T follicular helper cell (primary cell): ENCODE measurements around the gene FCGR3B.
"Not testable (repeated sequence)": the region's sequence is repeated elsewhere in the genome, so short reads cannot be mapped to it uniquely, and the experiment has no call there.

Source experiments
- DNase-seq: peaks from one replicate; pipeline ENCODE4 v3.0.0-alpha.2; 2020; ENCODE audit warnings: low read depth

The FCGR3B gene

DNA sequence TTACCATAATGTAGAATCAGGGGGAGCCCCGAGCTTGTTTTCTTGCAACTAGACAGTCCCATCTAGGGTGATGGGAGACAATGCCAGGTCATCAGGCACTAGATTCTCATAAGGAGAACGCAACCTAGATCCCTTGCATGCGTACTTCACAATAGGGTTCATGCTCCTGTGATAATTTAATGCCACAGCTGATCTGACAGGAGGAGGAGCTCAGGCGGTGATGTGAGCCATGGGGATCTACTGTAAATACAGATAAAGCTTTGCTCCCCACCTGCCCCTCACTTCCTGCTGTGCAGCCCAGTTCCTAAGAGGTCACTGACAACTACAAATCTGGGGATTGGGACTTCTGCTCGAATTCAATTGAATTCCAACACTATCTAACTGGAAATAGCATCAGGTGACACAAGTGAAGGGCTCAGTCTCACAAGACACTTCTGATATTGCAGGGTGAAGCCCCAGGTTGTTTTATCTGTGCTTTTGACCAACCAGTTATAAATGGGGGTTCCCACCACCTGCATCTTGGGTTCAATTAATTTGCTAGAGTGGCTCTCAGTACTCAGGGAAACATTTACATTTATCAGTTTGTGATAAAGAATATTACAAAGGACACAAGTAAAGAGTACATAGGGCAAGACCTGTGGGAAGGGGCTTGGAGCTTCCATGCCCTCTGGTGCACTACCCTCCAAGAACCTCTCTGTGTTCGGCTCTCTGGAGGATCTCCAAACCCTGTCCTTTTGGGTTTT lies 7.4 kb upstream of the FCGR3B start:
- not testable (repeated sequence) for DNase-seq

DNA sequence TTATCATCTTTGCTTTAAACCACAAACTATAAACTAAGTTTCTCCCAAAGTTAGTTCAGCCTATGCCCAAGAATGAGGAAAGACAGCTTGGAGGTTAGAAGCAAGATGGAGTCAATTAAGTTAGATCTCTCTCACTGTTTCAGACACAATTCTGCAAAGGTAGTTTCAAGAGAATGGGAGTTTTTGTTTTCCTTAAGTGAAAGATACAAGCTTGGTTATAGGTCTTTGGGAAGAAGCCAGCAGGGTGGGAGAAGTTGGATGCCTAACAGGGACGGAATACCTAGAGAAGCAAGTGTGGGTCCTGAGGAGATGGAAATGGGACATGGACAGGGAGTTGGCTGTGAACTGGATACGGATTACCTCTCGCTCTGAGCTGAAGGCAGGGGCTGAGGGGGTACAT lies 6.0 kb upstream of the FCGR3B start:
- DNase-seq = not testable (repeated sequence)

DNA sequence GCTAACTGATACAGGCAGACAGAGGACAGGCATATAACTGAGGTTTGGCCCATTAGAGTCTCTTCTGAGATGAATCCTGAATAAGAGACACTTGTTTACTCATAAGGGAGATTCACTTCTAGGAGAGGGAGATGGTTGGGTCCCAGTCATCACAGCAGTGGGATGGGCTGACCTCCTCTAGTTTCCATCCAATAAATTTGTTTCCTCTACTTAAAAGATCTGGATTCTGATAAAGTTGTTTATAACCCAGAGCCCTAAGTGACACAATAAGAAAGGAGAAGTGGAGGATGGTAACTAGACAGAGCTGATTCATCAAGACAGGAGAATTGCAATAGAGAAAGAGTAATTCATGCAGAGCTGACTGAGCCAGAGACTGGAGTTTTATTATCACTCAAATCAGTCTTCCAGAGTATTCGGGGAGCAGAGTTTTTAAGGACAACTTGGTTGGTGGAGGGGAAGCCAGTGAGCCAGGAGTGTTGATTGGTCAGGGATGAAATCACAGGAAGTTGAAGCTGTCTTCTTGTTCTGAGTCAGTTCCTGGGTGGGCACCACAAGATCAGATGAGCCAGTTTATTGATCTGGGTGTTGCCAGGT lies 5.3 kb upstream of the FCGR3B start:
- DNase-seq = not testable (repeated sequence)

DNA sequence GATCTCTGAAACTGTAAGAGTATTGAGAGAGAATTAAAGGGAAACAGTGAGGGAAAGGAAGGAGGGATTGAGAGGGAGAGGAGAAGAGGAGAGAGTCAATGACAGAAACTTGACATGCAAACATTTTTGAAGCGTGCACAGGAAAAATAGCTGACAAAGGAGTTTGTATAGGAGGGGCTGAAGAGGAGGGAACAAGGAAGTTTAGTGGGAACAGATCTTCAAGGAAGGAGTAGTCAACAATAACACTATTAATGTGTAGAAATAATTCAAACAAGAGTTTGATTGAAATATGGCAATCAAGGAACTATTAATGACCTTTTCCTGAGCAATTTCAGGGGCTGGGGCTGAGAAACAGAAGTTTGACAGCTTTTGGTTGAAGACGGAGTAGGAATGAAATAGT lies 4.0 kb upstream of the FCGR3B start:
- not testable (repeated sequence) for DNase-seq

DNA sequence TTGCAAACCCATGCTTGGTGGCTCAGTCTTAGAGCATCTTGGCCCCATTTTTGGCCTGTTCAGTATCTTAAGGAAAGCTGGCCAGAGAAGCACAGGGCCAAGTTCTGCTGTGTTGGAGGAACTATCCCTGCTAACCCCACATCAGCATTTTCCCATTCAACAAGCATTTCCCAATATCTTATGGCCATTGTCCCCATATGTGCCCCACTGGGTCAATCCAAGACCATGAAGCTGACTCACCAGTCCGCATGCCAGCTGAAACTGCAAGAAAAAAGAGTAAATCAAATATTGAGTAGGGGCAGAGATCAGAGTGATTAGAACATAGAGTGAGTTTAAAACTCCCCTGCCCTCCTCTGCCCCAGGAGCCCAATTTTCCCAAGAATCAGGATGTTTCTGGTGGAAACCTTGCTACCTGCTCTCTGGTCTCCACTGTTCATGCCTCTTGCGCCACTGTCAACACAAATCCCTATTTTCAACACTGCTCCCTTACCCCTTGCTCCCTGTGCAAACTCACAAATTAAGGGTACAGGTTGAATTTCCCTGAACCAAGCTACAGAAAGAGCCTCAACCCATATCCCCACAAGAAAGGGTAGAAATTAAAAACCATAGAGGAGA lies 741 bp downstream of the FCGR3B start:
- not testable (repeated sequence) for DNase-seq

DNA sequence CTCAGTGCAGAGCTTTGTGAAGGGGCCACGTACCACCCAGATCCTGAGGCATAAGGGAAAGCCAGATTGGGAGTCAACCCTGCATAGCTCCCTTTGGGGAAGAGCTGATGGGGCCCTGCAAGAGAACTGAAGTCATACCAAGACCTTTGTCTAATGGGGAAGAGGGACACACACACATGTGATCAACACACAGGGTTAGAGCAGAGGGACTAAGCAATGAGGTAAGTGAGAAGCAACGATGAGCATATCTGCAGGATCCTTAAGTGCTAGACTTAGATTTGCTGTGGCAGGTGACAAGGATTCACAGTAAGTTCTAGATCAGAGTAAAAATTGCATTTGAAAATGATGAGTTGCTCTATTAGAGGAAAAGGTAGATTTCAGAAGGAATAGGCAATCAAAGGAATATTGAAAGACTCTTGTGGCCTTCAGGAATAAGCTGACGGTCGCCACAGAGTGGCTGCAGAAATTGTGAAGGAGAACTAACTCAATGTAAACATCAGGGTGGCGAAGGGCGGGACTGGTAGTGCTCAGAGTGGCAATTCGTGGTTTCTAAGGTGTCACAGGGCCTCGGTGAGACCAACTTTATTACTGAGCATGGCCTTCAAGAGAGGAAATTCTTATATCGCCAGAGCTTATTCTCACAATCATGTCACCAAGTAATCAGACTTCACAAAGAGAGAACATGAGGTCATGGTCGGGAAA lies 4.4 kb downstream of the FCGR3B start:
- not testable (repeated sequence) for DNase-seq

DNA sequence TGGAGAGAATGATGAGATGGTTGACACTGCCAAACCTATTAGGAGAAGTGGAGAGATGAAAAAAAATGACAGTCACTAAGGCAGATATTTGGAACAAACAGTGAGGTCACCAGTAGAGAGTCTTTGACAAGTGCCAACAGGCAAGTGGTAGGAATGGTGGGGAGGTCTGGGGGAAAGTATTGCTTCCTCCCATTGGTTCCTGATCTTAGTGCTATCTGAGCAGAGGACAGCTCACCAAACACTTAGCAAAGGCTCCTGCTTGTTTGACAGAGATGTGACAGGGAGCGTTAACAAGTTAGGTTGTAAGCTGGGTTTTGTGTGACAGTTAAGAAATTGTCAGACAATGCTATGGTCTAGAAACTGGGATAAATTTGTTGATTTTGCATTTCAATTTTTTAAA lies 6.4 kb downstream of the FCGR3B start:
- not testable (repeated sequence) for DNase-seq

DNA sequence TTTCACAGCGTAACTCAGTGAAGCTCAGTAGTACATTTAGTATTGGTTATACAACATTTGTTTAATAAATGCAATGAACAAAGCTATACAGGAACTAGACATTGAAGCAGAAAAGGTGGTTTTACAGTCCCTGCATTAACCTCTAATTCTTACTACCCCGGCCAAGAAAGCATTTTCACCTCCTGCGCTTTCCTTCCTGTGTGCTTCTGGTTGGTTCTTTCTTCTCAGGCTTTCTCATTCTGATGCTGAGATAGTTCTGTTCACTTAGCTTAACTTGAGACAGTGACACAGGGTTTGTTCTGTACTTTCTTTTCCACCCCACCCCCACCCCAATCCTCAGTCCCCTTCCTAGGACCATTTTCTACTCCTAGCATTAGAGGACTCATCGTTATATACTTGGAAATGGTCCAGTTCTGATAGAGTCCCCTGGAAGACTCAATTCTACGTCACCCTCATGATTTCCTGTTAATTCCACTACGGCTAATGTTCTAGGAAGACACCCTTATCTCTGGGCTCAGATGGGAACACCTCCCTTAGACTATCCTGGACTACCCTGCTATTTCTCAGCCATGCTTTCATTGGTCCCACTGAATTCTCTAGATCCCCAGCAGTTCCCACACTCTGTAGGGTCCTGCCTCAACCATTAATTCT lies 7.5 kb downstream of the FCGR3B start:
- DNase-seq = not testable (repeated sequence)

DNA sequence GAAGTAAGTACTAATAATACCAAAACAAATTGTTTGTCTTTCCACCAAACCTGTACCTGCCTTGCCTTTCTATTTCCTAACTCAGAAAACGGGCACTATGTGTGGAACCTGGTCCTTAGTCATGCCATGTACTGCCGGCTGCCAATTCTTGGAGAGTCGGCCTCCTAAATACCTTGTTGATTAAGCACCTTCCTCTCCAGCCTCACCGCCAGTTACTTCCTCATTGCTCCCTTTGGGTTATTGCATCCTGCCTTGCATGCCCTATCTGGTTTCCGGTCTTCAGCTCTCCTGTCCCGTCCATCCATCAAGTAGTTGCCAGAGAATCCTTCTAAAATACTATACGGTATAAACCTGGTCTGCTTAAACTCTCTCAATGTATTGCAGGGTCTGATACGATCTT lies 8.9 kb downstream of the FCGR3B start:
- not testable (repeated sequence) for DNase-seq

DNA sequence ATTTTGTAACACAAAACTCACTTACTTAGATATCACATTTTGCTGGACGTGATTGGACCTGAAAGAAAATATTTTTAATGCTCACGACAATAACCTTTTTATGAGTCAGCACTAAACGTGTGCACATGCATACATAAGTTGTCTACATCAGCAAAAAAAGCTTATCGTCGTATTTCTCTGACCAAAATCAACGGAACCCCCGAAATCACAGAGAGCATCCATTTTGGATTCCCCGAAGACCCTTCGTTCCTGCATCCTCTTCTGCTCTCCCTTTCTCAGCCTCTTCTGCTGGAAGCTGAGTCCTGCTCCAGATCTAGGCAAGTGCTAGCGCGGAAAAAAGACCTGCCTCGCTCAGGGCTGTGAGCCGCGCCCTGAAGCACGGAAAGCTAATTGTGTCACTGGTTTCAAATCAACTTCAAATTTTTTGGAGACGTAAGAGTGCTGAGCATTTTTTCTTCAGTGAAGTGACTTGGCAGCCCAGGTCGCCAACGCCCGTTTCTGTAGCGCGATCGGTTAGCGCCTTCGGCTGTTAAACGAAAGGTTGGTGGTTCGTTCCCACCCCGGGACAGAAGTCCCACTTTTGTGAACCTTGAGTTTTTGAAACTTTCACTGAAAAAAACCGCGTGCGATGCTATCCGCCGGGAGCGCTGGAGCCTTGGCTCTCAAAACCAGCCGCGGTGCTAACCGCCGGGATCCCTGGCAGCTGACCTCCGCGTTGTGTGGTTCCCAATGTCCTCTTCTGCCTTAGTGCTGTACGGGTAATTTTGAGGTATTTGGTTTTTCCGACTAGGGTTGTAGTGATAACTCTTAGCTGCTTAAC lies 9.6 kb downstream of the FCGR3B start:
- peak; percentile 75 for DNase-seq

DNA sequence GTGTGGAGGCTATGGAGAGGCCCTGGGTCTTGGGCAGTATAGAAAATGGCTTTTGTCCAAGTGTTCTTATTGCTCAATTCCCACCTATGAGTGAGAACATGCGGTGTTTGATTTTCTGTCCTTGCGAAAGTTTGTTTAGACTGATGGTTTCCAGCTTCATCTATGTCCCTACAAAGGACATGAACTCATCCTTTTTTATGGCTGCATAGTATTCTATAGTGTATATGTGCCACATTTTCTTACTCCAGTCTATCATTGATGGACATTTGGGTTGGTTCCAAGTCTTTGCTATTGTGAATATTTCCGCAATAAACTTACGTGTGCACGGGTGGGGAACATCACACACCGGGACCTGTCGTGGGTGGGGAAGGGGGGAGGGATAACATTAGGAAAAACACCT lies 10.6 kb downstream of the FCGR3B start:
- not testable (repeated sequence) for DNase-seq

DNA sequence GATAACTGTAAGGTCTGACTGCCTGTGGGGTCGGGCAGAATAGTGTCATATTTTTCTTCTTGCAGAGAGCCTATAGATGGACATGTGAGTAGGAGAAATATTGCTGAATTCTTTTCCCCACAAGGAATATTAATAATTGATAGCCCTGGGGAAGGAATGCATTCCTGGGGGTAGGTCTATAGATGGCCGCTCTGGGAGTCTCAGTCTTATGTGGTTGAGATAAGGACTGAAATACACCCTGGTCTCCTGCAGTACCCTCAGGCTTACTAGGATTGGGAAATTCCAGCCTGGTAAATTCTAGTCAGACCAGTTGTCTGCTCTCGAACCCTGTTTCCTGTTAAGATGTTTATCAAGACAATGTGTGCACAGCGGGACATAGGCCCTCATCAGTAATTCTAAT lies 12.5 kb downstream of the FCGR3B start:
- DNase-seq = not testable (repeated sequence)

DNA sequence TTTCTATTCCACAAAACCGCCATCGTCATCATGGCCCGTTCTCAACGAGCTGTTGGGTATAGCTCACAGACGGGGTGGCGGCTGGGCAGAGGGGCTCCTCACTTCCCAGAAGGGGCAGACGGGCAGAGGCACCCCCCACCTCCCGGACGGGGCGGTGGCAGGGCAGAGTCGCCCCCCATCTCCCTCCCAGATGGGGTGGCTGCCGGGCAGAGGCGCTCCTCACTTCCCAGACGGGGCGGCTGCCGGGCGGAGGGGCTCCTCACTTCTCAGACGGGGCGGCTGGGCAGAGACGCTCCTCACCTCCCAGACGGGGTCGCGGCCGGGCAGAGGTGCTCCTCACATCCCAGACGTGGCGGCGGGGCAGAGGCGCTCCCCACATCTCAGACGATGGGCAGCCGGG lies 14.6 kb downstream of the FCGR3B start:
- not testable (repeated sequence) for DNase-seq

DNA sequence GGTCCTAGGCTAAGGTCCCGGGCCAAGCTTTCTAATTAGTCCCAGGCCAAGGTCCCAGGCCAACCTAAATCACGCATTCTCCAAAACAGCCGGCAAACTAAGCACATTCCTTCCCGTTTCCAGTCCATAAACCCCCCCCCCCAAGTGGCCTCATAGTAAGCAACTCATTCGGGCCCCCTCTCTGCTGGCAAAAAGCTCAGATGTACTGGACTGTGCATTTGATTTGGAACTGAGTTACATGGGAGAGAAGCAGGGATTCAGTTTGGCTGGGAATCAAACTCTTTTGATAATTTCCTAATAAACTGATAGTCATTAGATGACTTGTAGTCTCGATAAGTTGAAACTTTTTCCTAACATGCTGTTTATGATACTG lies 17.8 kb downstream of the FCGR3B start:
- not testable (repeated sequence) for DNase-seq

DNA sequence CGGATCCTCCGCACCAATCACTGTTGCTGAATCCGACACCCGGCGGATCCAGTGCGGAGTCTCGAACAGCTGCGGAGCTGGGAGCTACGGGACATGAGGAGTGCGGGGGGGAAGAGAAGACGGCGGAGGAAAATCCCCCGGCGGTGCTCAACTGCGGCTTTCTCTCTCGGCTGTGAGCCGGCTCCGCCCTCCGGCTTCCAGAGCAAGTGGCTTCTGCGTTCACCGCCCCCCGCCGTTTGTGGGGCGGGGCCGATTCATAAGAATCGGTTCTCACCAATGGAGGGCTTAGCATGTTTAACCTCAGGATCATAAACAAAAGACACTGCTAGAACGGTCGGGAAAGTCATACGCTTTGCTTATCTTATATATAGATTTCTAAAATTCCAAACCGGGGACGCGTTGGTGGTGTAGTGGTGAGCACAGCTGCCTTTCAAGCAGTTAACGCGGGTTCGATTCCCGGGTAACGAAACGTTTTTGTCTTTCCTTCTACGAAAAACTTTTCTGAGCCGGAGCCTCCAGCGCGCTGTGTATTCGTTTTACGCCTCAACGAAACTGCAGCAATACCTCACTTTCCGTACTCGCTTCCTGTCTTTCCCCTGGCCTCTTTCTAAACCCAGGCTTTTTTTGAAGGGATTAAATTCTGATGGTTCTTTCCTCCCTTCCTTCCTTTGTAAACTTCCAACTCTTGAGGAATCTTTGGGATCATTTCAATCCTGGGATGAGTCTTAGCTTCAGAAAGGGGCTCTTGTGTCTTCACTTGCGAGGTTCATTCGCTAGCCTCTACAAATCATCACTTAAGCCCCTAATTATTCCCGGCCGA lies 18.4 kb downstream of the FCGR3B start:
- peak; percentile 94 for DNase-seq

DNA sequence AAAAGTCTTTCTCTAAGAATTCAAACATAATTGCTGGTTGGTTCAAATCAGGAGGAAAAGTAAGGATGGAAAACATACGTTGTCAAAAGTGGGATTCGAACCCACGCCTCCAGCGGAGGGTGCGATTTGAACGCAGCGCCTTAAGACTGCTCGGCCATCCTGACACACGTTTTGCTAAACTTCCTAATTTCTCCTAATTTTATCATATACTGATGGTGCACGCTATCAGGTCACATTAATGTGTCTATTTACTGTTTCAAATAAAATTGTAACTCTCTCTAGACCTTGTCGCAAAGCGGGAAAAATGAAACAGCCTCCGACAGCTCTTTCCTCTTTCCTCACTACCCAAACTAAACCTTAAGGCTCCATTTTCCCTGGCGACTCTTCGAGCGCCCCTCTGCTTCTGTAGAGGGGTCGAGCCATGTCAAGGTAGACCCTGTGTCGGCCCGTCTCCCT lies 19.1 kb downstream of the FCGR3B start:
- not testable (repeated sequence) for DNase-seq

DNA sequence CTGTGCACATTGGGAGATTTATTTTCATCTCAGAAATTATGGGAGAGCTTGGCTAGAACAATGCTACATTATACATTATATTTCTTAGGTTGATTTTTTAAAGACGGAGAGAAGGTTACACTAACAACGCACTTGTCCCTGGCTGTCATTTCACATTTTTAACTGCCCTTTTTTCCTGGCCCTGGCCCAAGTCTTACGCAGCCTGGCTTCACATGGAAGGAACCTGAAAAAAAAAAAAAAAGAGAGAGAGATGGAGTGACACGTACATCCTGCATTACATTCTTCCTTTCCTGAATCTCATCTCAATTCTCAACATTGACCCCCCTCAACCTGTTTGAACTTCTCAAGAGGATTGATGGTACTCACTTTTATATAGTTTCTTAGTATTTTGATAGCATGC lies 20.8 kb downstream of the FCGR3B start:
- DNase-seq = not testable (repeated sequence)

DNA sequence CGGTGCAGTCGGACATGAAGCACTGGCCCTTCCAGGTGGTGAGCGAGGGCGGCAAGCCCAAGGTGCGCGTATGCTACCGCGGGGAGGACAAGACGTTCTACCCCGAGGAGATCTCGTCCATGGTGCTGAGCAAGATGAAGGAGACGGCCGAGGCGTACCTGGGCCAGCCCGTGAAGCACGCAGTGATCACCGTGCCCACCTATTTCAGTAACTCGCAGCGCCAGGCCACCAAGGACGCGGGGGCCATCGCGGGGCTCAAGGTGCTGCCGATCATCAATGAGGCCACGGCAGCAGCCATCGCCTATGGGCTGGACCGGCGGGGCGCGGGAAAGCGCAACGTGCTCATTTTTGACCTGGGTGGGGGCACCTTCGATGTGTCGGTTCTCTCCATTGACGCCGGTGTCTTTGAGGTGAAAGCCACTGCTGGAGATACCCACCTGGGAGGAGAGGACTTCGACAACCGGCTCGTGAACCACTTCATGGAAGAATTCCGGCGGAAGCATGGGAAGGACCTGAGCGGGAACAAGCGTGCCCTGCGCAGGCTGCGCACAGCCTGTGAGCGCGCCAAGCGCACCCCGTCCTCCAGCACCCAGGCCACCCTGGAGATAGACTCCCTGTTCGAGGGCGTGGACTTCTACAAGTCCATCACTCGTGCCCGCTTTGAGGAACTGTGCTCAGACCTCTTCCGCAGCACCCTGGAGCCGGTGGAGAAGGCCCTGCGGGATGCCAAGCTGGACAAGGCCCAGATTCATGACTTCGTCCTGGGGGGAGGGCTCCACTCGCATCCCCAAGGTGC lies 24.2 kb downstream of the FCGR3B start:
- not testable (repeated sequence) for DNase-seq
